Measurements from ENCODE around the gene FOXP1. TPM values are rescaled to one million over a fixed set of nuclear protein-coding genes. Genes with fewer than 3 reads are reported as not detected.
A peak's percentile ranks its signal among the peaks of the same experiment; 100 is the strongest.

FOXP1 gene
- total and polyA plus RNA-seq, 9 of the 15 experiments (the other 6 are each of a cell fraction or from before 2014, with no cell fraction given): 7.7 to 34.5 (median 13.7) TPM

DNA sequence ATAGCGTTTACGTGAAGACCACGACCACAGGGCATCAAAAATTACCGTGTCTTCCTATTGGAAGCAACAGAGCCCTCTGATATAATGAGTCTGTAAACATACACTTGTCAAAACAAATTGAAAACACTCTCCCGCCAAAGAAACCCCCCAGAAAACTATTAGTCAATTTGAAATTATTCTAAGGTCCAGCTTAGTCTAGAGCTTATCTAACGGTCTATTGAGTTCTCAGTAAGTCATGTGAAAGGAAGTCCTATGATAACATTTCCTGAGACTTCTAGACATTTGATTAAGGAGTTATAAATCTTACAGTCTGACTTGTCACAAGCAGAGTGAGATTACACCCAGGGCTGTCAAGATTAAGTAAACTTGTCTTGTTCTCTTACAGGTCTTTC, 356.3 kb downstream of the FOXP1 start (continued):
- TF ChIP-seq AFF1 (IDR thresholded peaks at IDR 0.05; ENCODE audit: low read depth in 1 of 2, partially characterized antibody in 2 of 2): peak in 1 of 2 experiments; percentile 26
- TF ChIP-seq GTF2E2 (tag; IDR thresholded peaks at IDR 0.05): 0 out of 2 replicates have a peak, but pooled peaks have one; percentile 23
- TF ChIP-seq ZNF384 (IDR thresholded peaks at IDR 0.05; ENCODE audit: low read depth, low read length): 0 out of 2 replicates have a peak, but pooled peaks have one; percentile 2
- no peak for TF ChIP-seq FOXJ3 (CRISPR knock-in tag; IDR thresholded peaks at IDR 0.05)
- TF ChIP-seq ZEB2 (IDR thresholded peaks at IDR 0.05): 0 out of 2 replicates have a peak, but pooled peaks have one; percentile 26
- no peak for TF ChIP-seq STAG1 (CRISPR knock-in tag; IDR thresholded peaks at IDR 0.05; ENCODE audit: borderline replicate concordance)
- TF ChIP-seq, protein P1, sequence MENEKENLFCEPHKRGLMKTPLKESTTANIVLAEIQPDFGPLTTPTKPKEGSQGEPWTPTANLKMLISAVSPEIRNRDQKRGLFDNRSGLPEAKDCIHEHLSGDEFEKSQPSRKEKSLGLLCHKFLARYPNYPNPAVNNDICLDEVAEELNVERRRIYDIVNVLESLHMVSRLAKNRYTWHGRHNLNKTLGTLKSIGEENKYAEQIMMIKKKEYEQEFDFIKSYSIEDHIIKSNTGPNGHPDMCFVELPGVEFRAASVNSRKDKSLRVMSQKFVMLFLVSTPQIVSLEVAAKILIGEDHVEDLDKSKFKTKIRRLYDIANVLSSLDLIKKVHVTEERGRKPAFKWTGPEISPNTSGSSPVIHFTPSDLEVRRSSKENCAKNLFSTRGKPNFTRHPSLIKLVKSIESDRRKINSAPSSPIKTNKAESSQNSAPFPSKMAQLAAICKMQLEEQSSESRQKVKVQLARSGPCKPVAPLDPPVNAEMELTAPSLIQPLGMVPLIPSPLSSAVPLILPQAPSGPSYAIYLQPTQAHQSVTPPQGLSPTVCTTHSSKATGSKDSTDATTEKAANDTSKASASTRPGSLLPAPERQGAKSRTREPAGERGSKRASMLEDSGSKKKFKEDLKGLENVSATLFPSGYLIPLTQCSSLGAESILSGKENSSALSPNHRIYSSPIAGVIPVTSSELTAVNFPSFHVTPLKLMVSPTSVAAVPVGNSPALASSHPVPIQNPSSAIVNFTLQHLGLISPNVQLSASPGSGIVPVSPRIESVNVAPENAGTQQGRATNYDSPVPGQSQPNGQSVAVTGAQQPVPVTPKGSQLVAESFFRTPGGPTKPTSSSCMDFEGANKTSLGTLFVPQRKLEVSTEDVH (IDR thresholded peaks at IDR 0.05; ENCODE audit: low read depth, partially characterized antibody): peak; percentile 41
